PC-3 (cell line): ENCODE measurements around the gene FAM131C. TPM values are rescaled to one million over a fixed set of nuclear protein-coding genes. Genes with fewer than 3 reads are reported as not detected.

ENCODE experiments used
- ATAC-seq: fragments of 200-7000 bp; cut with Tn5 transposase; 2 replicates; pipeline ENCODE4 v1.9.1; 2020; ENCODE audit warnings: mild to moderate bottlenecking, moderate library complexity
- BruUV-seq: library from RNA; stranded (reverse); fragments of 400-500 nt; replicated peaks from 2 replicates; lab custom pipeline; 2021; lab: Mats Ljungman, UMichigan
- CTCF ChIA-PET: fragments of 300-600 bp; sonication (Branson Sonifier 250); formaldehyde crosslinking; loops from one replicate; lab custom pipeline; 2022; ENCODE audit warnings: antibody characterized with exemption; lab: Charles Lee
- POLR2A ChIA-PET: fragments of 300-600 bp; sonication (Branson Sonifier 250); formaldehyde crosslinking; loops from one replicate; lab custom pipeline; 2022; ENCODE audit warnings: antibody characterized with exemption; ENCODE audit not compliant: unreplicated experiment; lab: Charles Lee
- DNase-seq: peaks from one replicate; pipeline ENCODE4 v3.0.0-alpha.2; 2015
- H2AFZ ChIP-seq: fragments of 300-600 bp; sonication (generic); 2 replicates; pipeline ENCODE4 v1.6.0; 2016; ENCODE audit warnings: antibody characterized with exemption, low read length
- H3F3A ChIP-seq: fragments of 300-600 bp; sonication (generic); one replicate; pipeline ENCODE4 v1.6.0; 2017; ENCODE audit warnings: antibody characterized with exemption, low read length, control low read depth, mild to moderate bottlenecking; ENCODE audit not compliant: unreplicated experiment
- H3K27ac ChIP-seq: fragments of 300-600 bp; sonication (generic); 2 replicates; pipeline ENCODE4 v1.5.1; 2016; ENCODE audit warnings: mild to moderate bottlenecking, low read length
- H3K27me3 ChIP-seq: fragments of 300-600 bp; sonication (generic); 2 replicates; pipeline ENCODE4 v1.6.1; 2016; ENCODE audit warnings: low read length, mixed read lengths
- H3K36me3 ChIP-seq: fragments of 300-600 bp; sonication (generic); 2 replicates; pipeline ENCODE4 v1.6.1; 2016; ENCODE audit warnings: low read depth, mixed run types, low read length, mixed read lengths
- H3K4me1 ChIP-seq: fragments of 300-600 bp; sonication (generic); 2 replicates; pipeline ENCODE4 v1.5.1; 2016; ENCODE audit warnings: low read length; ENCODE audit not compliant: insufficient read depth
- H3K4me2 ChIP-seq: fragments of 300-600 bp; sonication (generic); 2 replicates; pipeline ENCODE4 v1.6.0; 2016; ENCODE audit warnings: low read length
- H3K4me3 ChIP-seq: fragments of 300-600 bp; sonication (generic); 2 replicates; pipeline ENCODE4 v1.5.1; 2016; ENCODE audit warnings: mild to moderate bottlenecking, low read length, mixed read lengths
- H3K79me2 ChIP-seq: fragments of 300-600 bp; sonication (generic); 2 replicates; pipeline ENCODE4 v1.6.1; 2017; ENCODE audit warnings: low read length, mixed read lengths
- H3K9ac ChIP-seq: fragments of 300-600 bp; sonication (generic); 2 replicates; pipeline ENCODE4 v1.6.0; 2016; ENCODE audit warnings: mild to moderate bottlenecking, low read length
- H3K9me2 ChIP-seq: fragments of 300-600 bp; sonication (generic); replicated peaks from 2 replicates; pipeline ENCODE4 v1.6.1; 2016; ENCODE audit warnings: mixed run types, low read length, mixed read lengths
- H3K9me3 ChIP-seq: fragments of 300-600 bp; sonication (generic); 2 replicates; pipeline ENCODE4 v1.6.1; 2016; ENCODE audit warnings: low read length, mixed read lengths
- H4K20me1 ChIP-seq: fragments of 300-600 bp; sonication (generic); 2 replicates; pipeline ENCODE4 v1.6.1; 2016; ENCODE audit warnings: low read length, mixed read lengths
- CTCF ChIP-seq: fragments of 300-600 bp; sonication (generic); conservative IDR thresholded peaks from 2 replicates; pipeline ENCODE4 v1.5.1; 2017; ENCODE audit warnings: antibody characterized with exemption, low read depth, mild to moderate bottlenecking, low read length
- EZH2 ChIP-seq: fragments of 300-600 bp; sonication (generic); IDR thresholded peaks from one replicate; pipeline ENCODE4 v1.6.1; 2017; ENCODE audit warnings: antibody characterized with exemption, mild to moderate bottlenecking, low read length; ENCODE audit not compliant: unreplicated experiment
- EZH2phosphoT487 ChIP-seq: fragments of 300-600 bp; sonication (generic); IDR thresholded peaks from 2 replicates; pipeline ENCODE4 v1.6.1; 2018; ENCODE audit warnings: mild to moderate bottlenecking, antibody characterized with exemption, low read length, borderline replicate concordance
- intact Hi-C: fragments of 100-400 bp; cut with micrococcal nuclease; formaldehyde crosslinking; loops from 2 replicates; pipeline ENCODE4 v1.9.0; 2023
- total RNA-seq: library from RNA; depleted of rRNA; stranded (reverse); fragments of >200 nt; gene quantifications from 2 replicates; pipeline ENCODE4 v1.2.3, GENCODE V29; 2014

The FAM131C gene
- total RNA-seq, 1 experiment from 2014 or later = 7.7 TPM

GRCh38 chr1:16050328-16050727 is 23.1 kb downstream of the FAM131C start:
- CTCF ChIA-PET = no interaction called here
- no peak for TF ChIP-seq CTCF
- TF ChIP-seq EZH2phosphoT487 = no peak
- TF ChIP-seq EZH2 = no peak
- POLR2A ChIA-PET = no interaction called here

GRCh38 chr1:16048573-16049189 is 24.8 kb downstream of the FAM131C start:
- ChIA-PET CTCF (no interaction called here), POLR2A (no interaction called here)
- H3K9ac ChIP-seq = no peak overlapping the region
- no peaks in the 10 kb centered on the region for H3K36me3 ChIP-seq
- DNase-seq (no peak), ATAC-seq (peak; percentile 59)
- peak overlapping the region; percentile 47 for H3K4me2 ChIP-seq
- no peaks in the 10 kb centered on the region for H3K79me2 ChIP-seq
- H3K9me2 ChIP-seq = no peaks in the 10 kb centered on the region
- H3F3A ChIP-seq = no peaks in the 10 kb centered on the region
- H3K4me1 ChIP-seq = no peaks in the 10 kb centered on the region
- TF ChIP-seq CTCF = 0 out of 2 replicates have a peak, but pooled peaks have one; percentile 13
- no peak for TF ChIP-seq EZH2phosphoT487
- TF ChIP-seq EZH2 = no peak
- H4K20me1 ChIP-seq = no peaks in the 10 kb centered on the region
- no peaks in the 10 kb centered on the region for H3K27me3 ChIP-seq
- H2AFZ ChIP-seq = peak overlapping the region; percentile 38; the same call in 1 of the 2 replicates
- H3K4me3 ChIP-seq = peak overlapping the region; percentile 31; the same call in 1 of the 2 replicates
- intact Hi-C loops = no loop called here
- H3K27ac ChIP-seq = no peak overlapping the region
- no peaks in the 10 kb centered on the region for H3K9me3 ChIP-seq
- BruUV-seq = no TSS peak

More at GRCh38 chr1:16050328-16050727, 23.1 kb downstream of the FAM131C start:
- no peaks in the 10 kb centered on the region for H3K36me3 ChIP-seq
- DNase-seq = no peak
- no peaks in the 10 kb centered on the region for H3F3A ChIP-seq
- no peaks in the 10 kb centered on the region for H3K9me3 ChIP-seq
- H3K9ac ChIP-seq = no peak overlapping the region
- no peak overlapping the region for H3K4me3 ChIP-seq
- BruUV-seq = no TSS peak
- H4K20me1 ChIP-seq = no peaks in the 10 kb centered on the region
- H3K27me3 ChIP-seq = no peaks in the 10 kb centered on the region
- H3K4me1 ChIP-seq = no peaks in the 10 kb centered on the region
- no peaks in the 10 kb centered on the region for H3K79me2 ChIP-seq
- H3K27ac ChIP-seq = no peak overlapping the region
- intact Hi-C loops = no loop called here
- no peak overlapping the region for H3K4me2 ChIP-seq
- no peak for ATAC-seq
- no peak overlapping the region for H2AFZ ChIP-seq
- no peaks in the 10 kb centered on the region for H3K9me2 ChIP-seq

- no TSS peak for BruUV-seq
- ATAC-seq (no peak), DNase-seq (no peak)
- H4K20me1 ChIP-seq = no peaks in the 10 kb centered on the region
- no peak for TF ChIP-seq EZH2
- TF ChIP-seq CTCF = no peak
- no peak for TF ChIP-seq EZH2phosphoT487
- intact Hi-C loops = no loop called here
- CTCF ChIA-PET = no interaction called here
- H3K4me3 ChIP-seq = no peak overlapping the region
- H3K9me2 ChIP-seq = no peaks in the 10 kb centered on the region
- no peak overlapping the region for H3K9ac ChIP-seq
- no peak overlapping the region for H3K4me2 ChIP-seq
- no peaks in the 10 kb centered on the region for H3F3A ChIP-seq
- H3K79me2 ChIP-seq = no peaks in the 10 kb centered on the region
- no peaks in the 10 kb centered on the region for H3K4me1 ChIP-seq
- POLR2A ChIA-PET = no interaction called here
- no peaks in the 10 kb centered on the region for H3K9me3 ChIP-seq
- no peak overlapping the region for H3K27ac ChIP-seq
- no peaks in the 10 kb centered on the region for H3K27me3 ChIP-seq
- H2AFZ ChIP-seq = no peak overlapping the region
- H3K36me3 ChIP-seq = no peaks in the 10 kb centered on the region
These were observed 25.5 kb downstream of the FAM131C start for GRCh38 chr1:16047791-16048475.
